ENCODE data around the gene TBATA.
"Not testable (repeated sequence)": the region's sequence is repeated elsewhere in the genome, so short reads cannot be mapped to it uniquely, and the experiment has no call there.

The TBATA gene

GRCh38 chr10:70778267-70778924 lies 6.8 kb downstream of the TBATA start:
- no peak for DNase-seq (ENCODE audit: low read depth in 2 of 2)

DNA sequence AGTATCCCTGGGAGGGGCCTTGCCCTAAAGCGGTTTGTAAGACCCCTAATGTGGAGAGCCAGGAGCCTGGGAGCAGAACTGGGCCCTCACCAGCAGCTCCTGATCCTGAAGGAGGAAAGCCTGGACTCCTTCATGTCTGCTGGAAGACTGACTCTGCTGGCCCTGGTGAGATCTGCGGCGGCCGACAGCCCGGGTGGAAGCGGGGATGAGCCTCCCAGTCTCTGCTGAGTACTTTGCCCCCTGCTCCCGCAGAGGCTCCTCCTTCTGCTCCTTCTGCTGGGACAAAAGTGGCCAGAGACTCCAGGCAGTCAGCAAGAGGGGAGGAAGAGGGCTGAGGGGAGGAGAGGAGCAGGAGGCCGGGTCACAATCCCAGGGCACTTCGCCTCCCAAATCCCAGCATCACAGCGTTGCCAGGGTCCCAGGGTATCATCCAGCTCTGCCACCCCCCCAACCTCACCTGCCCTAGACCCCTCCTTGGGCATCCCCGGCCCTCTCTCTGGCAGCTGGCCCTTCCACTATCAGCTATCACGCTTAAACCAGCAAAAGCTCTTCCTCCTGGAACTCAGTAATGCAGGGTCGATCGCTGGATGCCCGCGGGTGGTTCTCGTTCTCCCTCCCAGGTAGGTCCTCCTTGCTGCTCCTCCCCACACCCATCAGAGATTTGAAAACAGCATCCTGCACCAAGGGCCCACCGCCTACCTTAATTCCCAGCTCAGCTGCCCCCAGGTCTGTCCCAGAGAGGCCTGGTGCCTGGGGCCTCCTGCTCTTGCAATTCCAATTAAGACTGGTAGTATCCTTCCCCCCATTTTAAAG lies 7.9 kb downstream of the TBATA start:
- no peak for DNase-seq (ENCODE audit: low read depth in 2 of 2)

DNA sequence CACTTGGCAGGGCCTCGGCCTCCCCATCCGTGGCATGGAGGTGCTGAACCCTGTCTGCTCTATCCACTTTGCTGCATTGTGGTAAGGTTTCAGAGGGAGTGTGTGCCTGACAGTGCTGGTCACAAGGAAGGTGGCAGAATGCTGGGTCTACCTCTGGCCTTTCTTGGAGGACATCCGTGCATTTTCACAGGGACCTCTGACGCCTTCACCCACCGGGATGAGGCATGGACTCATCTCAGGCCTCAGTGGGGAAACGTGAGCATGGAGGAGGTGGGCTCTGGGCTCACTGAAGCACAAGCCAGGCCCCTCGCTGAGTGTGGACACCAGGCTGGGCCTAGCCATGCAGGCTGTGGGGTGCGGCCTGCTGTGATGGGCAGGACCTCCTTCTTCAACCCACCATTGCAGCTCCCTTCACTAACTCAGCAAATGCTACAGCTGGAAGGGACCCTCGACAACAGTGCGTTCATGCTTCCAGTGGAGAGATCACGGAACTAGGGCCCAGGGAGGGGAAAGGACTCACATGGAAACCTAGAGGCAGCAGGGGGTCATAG lies 8.6 kb downstream of the TBATA start:
- DNase-seq (ENCODE audit: low read depth in 2 of 2), result no peak

DNA sequence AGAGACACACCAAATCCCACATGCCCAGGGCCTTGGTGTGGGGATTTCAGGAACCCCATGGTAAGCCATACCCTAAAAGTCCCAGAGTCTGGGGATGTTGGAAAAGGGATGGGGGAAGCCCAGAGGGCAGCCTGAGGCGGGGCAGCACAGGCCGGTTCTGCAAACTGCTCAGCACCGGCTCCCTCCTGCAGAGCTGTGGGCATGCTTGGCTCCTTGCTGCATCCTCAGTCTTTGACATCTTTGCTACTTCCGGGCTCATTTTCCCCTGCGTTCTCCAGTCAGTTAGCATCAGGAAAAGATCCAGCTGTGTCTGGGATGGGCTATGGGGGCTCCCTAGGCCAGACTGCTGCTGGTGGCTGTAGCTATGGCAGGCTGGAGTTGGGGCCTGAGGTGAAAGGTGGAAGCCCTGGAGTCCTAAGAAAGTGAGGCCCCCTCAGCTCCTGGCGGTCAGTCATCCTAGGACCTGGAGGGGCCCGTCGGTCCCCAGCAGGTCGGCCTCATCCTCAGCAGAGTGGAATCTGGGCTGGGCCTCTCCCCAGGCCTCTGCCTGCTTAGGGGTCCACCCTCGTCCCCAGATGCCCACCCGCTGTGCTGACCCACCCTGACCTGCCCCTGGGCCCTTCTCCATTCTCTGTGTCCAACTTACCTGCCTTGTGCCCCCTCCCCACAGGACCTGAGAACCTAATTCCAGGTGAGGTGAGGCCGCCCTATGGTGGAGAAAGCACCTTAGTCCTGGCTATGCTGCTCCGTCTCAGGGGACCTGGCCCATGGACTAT lies 9.3 kb downstream of the TBATA start:
- DNase-seq (ENCODE audit: low read depth in 2 of 2), result no peak

- no peak for DNase-seq (ENCODE audit: low read depth in 2 of 2)
These were observed 10.1 kb downstream of the TBATA start for GRCh38 chr10:70774810-70775678.

DNA sequence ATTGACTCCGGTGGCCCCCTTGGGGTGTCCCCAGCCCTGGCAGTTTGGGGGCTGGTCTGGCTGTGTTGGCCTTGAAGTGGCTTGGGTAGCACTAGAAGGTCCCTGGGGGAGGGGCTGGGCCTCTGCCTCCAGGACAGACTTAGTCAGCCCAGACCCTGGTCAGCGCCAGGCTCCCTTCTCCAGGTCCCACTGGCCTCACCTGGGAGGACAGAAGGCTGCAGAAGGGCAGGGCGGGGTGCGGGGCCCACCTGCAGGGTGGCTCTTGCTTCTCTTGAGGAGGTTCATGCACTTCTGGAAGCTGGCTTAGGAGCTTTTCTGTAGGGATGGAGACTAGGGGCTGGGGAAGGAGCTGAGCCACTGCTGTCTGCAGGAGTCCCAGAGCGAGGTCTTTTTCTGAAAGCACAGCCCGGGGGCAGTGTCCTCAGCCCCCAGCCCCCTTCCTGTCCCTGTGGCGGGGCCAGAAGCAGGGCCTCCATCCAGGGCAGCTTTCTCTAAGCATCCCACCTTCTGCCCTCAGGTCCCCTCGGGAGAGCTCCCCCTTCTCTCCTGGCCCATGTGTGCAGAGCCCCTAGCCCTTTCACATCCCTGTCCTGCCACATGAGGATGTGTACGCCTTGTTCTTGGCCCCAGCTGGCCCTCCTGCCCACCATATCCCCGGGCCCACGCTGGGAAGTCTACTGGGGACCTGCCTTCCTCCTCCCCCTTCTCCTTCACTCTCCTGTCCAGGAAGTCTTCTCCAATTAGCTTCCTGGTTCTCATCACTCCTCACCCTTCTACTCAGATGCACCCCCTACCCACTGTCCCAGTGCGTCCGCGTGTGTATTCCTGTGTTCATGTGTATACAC lies 11.0 kb downstream of the TBATA start:
- no peak for DNase-seq (ENCODE audit: low read depth in 2 of 2)

DNA sequence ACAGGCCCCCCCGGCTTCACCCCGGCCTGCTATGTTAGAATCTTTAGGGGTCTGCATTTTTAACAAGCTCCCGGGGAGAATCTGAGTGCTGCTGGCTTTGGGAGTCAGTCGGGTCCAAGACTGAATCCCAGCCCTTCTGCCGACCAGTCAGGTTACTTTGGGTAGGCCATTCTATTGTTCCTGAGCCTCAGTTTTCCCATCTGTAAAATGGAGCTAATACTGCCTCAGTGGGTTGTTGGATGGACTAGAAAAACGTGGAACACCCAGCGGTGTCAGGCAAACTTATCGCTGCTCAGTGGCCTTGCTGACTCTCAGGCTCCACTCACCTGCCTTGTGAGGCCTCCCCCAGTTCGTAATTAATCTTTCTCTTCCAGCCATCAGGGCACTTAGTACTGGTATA lies 11.7 kb downstream of the TBATA start:
- DNase-seq (ENCODE audit: low read depth in 2 of 2), result no peak

GRCh38 chr10:70772627-70773026 lies 12.6 kb downstream of the TBATA start:
- no peak for DNase-seq (ENCODE audit: low read depth in 2 of 2)

DNA sequence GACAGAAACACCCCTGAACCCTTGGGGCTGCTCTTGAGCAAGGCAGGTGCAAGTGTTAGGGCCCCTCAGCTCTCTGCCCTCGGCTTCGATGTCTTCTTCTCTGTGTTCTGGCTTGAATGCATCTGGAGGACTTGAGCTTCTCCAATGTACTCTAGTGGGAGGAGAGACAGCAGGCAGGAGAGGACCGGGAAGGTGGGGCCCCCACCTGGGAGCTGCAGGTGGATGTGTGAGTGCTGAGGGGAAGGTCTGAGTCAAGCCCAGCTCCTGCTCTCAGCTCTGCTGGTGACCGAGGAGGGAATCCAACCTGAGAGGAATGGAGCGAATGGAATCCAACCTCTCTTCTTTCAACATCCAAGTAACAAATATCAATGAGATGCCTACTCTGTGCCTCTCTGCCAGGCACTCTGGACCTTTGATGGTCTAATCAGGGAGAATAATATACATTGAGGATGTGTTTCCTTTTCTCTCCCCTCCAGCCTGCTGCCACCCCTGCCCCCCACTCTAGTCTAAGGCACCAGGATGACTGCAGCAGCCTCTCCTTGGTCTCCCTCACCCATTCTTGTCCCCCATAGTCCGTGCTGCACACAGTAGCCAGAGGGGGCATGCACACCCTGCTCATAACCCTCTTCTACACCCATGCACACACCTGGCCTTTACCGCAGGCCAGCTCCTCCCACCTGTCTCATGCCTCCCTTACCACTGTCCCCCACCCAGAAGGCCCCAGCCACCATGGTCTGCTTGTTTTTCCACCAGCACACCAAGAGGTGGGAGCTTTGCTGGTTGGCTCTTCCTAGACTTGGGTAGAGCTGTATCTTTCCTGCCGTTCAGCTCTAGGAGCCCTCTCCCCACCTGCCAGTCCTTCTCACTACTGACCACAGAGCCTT lies 13.6 kb downstream of the TBATA start:
- no peak for DNase-seq (ENCODE audit: low read depth in 2 of 2)

DNA sequence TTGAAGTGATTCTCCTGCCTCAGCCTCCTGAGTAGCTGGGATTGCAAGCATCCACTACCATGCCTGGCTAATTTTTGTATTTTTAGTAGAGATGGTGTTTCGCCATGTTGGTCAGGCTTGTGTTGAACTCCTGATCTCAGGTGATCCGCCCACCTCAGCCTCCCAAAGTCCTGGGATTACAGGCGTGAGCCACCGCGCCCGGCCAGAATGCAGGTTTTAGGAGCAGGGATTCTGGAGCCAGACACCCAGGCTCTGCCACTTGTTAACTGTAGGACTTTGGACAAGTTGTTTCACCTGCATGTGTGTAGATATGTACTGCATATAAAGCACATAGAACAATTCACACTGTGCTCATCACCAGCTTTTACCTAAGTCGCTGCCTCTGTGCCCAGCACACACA lies 14.7 kb downstream of the TBATA start:
- not testable (repeated sequence) for DNase-seq (ENCODE audit: low read depth in 2 of 2)

DNA sequence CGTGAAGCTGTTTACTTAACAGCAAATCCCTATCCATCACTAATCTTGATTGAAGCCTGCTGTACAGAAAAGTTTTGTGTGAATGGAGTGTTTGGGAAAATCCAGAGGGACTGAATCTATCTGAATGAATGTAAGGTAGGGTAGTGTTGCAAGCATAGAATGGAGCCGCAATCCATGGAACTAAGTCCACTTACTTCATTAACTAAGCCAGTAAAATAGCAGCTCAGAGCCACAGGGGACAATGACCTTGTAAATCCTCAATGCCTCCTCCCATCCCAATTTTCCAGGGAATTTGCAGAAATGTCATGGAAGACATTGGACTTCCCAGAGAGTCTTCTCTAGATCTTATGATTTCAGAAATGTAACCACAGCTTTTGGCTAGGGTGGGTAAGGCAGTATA lies 15.2 kb downstream of the TBATA start:
- no peak for DNase-seq (ENCODE audit: low read depth in 2 of 2)

DNA sequence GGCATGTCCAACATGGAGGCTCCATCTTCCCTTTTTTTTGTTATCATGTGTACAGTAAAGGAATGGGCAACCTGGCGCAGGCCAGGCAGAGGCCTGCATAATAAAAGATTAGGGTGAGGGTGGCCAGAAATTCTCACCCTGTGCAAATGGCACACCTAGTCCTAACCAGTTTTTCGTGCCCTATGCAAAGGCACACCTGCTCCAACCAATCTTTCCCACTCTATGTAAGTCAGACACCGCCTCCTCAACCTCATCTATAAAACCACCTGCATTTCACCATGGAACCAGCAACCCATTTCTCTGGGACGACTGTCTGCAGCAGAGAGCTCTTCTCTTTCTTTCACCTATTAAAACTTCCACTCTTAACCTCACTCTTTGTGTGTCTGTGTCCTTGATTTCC lies 16.1 kb downstream of the TBATA start:
- DNase-seq (ENCODE audit: low read depth in 2 of 2), result no peak

DNA sequence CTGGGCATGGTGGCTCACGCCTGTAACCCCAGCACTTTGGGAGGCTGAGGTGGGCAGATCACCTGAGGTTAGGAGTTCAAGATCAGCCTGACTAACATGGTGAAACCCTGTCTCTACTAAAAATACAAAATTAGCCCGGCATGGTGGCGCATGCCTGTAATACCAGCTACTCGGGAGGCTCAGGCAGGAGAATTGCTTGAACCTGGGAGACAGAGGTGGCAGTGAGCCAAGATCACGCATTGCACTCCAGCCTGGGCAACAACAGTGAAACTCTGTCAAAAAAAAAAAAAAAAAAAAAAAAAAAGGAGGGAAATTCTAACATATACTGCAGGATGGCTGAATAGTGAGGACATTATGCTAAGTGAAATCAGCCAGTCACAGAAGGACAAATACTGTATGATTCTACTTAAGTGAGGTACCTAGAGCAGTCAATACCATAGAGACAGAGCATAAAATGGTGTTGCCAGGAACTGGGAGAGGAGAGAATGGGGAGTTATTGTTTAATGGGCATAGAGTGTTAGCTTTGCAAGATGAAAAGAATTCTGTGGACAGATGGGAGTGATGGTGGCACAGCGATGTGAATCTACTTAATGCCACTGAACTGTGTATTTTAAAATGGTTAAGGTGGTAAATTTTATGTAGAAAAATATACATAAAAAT lies 17.0 kb downstream of the TBATA start:
- not testable (repeated sequence) for DNase-seq (ENCODE audit: low read depth in 2 of 2)

GRCh38 chr10:70765794-70766594 lies 19.2 kb downstream of the TBATA start:
- no peak for DNase-seq (ENCODE audit: low read depth in 2 of 2)

DNA sequence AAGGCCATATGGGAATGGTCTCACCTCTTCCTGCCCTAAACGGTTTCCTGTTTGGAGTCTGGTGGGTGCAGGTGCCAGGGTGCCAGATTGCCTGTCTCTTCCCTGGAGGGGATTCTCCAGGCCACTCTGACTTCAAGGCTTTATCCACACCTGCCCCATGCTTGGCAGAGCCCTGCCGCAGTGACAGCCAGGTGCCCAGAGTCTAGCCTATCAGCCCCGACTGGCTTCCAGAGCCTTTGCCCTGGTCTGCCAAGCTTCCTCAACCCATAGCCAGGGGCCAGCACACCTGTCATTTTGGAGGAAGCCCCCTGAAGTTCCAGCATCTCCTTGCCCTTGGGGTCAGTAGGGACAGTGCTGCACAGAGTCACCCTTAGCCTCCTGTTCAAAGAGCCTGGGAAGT lies 21.6 kb downstream of the TBATA start:
- no peak for DNase-seq (ENCODE audit: low read depth in 2 of 2)

- DNase-seq (ENCODE audit: low read depth in 2 of 2), result no peak
These were observed 22.6 kb downstream of the TBATA start for GRCh38 chr10:70762441-70763175.

- DNase-seq (ENCODE audit: low read depth in 2 of 2), result no peak
These were observed 23.3 kb downstream of the TBATA start for GRCh38 chr10:70761727-70762350.
